HL-60/S4 treated with phorbol 12-myristate 13-acetate at 8.2 ng/mL for 4 days and 3 days (cell line): ENCODE data around the gene AQP6.
"Not testable (repeated sequence)": the region's sequence is repeated elsewhere in the genome, so short reads cannot be mapped to it uniquely, and the experiment has no call there.

Experiments
- in situ Hi-C: fragments of 300-500 bp; cut with MboI; formaldehyde crosslinking; loops from 2 replicates; pipeline ENCODE4 v1.15.0; 2022; ENCODE audit warnings: low sequenced_read_pairs

Gene AQP6

DNA sequence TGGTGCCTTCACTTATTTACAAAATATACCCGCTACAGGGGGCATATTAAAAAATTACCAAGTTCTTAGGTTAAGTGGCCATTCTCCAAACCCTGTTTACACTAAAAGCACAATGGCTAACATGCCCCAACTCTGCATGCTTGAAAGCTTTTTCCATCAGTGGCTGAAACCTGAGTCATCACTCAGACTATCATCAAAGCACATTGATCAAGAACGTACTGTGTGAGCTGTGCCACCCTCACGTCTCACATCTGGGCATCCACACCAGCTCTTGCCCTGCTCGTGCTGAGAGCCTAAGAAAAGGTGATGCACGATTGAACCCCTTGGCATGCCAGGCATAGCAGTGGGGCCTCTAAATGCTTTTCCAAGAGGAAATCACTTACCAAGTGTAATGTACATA lies 13.2 kb downstream of the AQP6 start:
- in situ Hi-C loops = no loop called here

DNA sequence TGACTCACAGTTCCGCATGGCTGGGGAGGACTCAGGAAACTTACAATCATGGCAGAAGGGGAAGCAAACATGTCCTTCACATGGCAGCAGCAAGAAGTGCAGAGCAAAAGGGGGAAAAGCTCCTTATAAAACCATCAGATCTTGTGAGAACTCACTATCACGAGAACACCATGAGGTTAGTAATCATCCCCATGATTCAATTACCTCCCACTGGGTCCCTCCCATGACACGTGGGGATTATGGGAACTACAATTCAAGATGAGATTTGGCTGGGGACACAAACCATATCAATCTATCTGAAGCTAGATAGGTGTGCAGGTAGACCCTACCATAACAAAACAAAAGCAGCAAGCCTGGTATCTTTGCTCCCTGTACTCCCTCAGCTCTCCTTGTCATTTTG lies 13.7 kb downstream of the AQP6 start:
- in situ Hi-C loops = not testable (repeated sequence)

DNA sequence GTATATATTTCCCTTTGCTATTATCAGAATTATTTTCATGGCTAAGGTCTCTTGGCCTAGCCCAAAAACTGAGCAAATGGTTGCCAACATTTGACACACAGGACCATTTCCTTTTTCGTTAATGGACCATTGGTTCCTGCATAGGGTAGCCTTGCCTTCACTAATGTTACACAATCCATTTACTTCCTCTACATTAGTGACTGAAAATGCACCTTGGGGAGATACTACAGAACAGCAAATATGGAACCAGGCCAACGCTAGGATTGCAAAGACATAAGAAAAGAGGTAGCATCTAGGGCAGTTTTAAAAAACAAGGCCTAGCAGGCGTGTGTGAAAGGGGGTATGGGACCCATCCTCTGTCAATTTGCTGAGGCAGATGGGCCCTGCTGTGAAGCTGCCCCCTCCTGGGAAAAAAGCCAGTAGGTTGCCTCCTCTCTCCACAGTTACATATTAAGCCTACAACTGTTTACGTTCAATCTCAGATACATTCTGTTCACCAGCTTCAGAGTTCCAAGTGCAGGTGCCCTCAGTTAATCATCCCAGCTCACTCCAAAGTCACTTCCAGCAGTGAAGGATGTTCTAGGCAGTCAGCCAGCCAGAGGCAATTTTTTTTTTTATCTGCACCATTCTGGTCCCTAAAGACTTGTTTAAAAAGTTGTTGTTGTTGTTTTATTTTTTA lies 15.0 kb downstream of the AQP6 start:
- in situ Hi-C loops = no loop called here

DNA sequence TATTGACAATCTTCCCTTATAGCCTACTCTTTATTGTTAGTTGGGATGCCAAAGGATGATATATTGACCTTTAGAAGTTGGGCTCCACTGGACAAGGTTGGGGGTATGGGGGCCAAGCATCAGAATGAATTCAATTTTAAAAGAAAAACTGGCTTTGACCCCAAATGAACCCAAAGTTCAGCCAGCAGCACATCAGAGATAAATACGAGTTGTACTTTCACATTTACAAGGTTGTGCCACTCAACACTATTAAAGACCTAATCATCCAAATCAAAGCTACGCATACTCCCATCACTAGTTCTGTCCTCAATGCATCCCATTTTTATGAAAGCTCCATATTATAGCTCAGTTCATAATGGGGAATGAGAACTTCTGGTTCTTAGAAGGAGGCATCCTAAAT lies 16.7 kb downstream of the AQP6 start:
- in situ Hi-C loops = not testable (repeated sequence)

DNA sequence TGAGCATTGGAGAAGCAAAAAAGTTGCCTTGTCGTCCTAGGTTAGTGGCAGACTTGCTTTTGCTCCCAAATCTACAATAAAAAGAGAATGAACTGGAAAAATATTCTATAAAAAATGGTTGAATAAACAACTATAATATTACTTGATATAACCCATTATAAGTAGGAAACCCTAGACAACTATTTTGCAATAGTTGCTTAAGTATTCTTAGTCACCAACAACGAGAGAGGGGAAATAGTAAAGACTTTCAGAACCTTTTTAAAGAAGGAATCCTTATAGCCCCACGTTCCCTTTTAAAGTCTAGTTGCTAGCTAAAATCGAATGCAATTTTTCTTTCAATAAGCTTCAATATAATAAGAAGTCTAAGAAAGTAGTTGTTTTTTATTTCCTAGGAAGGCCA lies 17.5 kb downstream of the AQP6 start:
- in situ Hi-C loops = no loop called here

DNA sequence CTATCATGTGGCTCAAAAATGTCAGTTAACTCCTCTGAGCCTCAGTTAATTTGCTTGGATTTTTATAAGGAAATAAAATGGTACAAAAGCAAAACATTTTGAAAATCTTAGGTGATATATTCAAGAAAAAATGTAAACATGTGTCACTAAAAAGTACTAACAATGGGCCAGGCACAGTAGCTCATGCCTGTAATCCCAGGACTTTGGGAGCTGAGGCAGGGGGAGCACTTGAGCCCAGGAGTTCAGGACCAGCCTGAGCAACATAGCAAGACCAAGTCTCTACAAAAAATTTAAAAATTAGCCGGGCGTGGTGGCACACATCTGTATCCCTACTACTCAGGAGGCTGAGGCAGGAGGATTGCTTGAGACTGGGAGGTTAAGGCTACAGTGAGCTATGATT lies 25.7 kb downstream of the AQP6 start:
- in situ Hi-C loops = no loop called here

DNA sequence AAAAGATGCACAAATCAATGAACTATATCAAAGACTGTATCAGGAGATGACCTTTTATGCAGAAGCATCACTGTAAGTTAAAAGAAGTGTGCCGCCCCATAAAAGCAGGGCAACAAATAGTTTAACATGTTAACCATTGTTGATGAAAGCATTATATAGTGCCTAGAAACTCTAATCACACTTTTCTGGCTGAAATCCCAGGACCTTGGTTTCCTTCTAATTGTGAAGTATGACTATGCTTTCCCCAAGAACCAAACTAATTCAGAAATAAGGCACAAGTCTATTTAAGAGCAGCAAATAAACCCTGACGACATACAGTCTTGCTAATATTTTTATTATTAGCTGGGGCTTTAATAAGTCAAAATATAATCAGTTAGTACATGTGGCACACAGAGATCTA lies 30.8 kb downstream of the AQP6 start:
- in situ Hi-C loops = no loop called here

DNA sequence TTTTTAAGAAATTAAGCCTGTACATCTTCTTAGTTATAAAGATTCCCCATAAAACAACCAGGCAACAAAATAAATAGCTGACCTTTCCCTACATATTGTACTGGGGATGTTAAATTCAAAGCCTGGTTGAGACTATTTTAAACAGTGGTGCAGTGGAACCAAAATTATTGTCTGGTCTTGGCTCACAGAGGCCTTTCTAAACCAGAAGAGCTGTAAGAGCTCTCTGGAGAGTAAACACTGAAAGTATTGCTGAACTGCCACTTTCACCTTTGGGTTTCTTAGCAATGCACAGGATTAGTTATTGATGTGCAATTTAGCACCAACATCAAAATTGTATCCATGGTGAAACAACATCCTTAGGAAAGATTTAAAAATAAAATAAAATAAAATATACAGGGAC lies 31.9 kb downstream of the AQP6 start:
- in situ Hi-C loops = no loop called here

DNA sequence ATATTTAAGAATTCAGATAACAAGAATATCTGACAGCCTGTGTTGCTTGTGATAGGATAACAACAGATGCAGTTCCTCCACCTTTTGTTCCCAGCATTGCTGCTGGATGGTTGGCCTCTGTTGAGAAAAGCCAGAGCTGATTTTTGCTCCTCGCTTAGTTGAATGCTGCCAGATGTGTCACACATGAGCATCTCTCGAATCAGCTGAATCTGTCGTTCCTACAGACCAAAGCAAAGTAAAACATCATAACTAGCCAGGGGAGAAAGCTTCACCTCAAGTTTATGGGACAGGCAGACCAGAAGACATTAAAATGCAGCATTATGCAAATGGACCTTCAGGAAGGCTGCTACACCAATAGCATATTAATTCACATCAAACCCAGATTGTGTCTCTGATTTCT lies 32.4 kb downstream of the AQP6 start:
- in situ Hi-C loops = no loop called here

DNA sequence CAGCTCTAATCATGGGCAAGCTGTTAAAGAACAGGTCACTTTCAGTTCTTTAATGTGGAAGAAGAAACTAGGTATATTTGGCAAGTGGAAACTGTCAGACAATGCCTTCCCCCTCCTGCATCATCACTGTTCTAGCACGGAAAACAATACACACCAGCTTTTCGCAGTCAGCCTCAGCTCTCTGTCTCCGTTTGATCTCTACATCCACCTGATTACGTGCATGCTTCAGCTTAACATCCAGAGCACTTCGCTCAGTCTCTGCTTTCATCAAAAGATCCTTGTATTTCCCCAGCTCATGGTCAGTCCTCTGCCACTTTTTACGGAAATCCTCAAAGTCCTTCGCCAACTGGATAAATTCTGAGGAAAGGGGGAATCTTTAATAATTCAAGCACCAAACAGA lies 33.5 kb downstream of the AQP6 start:
- in situ Hi-C loops = no loop called here

DNA sequence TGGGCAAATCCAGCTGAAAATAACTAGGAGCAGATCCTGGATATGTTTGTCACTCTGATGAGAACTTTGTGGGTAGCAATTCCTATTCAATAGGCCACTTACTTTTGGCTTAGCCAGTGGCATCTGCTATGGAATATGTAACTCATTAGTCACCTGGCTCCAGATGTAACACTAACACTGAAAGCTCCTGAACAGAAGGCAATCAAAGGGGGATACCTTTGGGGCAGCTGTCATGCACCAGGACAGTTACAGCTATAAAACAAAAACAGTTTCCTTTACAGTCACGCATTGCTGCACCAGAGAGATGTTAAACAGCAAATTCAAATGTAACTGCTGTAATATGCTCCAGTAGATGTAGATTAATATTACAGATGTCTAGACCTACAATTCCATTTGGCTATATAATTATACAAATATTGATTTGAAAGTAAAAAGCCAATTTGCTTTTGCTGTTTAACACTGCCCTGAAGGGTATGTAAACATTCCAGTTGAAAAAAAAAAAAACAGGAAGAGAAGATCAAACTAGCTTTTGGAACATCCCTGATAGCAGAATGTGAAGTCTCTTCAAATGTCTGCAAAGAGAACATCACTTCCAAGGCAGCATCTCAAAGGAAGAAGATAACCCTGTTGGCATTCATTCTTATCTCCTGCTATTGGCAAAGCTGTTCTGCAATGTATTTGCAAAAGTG lies 34.2 kb downstream of the AQP6 start:
- in situ Hi-C loops = no loop called here

DNA sequence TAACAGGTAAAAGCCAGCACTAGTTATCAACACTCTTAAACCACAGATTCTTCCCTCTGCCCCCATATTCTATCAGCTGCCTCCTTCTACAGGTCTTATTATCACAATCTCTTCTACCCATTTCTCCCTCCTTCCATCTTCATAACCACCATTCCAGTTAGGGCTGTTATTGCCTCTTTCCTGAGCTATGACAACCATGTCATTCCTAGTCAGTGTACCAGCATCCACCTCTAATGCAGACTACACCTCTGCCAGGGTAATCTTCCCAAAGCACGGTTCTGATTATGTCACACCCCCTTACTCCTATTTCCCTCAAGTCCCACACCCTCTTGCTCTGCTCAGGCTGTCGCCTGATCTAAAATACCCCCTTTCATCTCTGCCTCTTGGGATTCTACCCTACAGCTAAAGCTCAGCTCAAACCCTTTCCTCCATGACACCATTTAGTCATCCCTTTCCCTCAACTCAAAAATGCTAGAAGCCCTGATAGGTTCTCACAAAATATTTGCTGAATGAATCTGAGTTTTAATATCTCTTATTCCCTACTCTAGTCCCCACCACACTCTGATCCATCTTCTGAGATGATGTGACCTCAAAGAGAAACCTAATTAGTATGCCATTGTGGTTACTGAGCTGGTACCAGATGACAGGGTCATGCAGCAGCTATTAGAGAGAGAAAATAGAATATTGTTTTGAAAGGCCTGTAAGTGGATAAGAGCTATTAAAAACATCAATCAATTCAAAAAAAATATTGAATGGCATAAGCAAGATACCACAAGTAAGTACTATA lies 40.8 kb downstream of the AQP6 start:
- in situ Hi-C loops = no loop called here

DNA sequence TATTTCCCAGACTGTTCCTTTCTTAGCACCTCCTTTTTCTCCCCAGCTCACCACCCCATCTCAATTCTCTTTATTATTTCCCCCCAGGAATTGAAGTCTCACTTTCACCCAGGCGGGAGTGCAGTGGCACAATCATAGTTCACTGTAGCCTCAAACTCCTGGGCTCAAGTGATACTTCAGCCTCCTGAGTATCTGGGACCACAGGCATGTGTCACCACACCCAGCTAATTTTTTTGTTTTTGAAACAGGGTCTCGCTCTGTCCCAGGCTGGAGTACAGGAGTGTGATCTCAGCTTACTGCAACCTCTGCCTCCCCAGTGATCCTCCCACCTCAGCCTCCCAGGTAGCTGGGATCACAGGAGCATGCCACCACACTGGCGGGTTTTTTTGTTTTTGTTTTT lies 41.6 kb downstream of the AQP6 start:
- in situ Hi-C loops = no loop called here

DNA sequence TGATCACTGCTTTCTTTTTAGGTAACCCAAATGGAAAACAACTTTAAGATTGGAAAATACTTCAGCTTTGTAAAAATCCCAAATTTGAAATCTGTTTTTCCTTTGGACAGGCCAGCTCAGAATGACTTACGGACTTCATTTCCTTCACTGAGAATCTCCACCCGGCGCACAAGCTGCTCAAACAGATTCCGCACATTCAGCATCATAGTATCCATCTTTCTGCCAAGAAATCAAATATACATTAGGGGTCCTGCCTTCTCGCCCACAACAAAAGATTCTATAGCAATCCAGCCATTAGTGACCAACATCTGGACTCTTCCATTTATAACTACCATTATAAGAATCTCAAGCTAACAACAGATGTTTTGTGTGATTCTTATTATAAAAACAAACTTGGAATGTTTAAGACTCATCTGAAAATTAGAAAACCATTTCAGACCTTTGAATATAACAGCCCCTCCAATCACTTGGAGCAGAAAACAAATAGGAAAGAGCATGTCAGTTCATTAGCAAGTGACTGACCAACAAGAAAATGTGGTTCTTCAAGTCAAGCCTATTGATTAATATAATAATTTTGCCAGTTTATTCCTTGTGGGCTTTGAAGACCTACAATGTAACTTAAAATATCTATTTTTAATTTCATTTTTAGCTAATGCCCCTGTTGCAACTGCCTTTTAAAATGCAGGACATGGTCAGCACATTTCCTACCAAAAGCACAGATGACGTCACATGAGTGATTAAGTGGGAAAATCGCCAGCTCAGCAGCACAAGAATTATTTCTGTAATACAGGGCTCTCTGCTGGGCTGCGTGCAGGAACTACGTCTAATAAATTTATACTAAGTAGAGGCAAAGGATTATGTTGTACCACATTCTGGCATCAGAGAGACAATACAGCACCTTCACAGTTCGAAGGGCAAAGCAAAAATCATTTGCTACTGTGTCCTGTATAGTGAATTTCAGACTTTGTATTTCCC lies 44.0 kb downstream of the AQP6 start:
- in situ Hi-C loops = no loop called here

DNA sequence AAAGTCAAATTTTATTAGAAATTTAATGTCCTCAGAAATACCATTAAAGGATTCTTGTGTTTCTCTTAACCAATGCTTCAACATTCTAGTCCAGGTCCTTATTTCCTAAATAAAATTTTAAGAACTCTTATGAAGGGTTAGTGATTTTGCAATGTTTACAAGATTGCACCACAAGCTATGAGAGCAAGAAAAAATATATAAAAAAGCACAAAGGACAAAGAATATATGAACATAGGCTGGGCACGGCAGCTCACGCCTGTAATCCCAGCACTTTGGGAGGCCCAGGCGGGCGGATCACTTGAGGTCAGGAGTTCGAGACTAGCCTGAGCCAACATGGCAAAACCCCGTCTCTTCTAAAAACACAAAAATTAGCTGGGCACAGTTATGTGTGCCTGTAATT lies 44.9 kb downstream of the AQP6 start:
- in situ Hi-C loops = no loop called here

DNA sequence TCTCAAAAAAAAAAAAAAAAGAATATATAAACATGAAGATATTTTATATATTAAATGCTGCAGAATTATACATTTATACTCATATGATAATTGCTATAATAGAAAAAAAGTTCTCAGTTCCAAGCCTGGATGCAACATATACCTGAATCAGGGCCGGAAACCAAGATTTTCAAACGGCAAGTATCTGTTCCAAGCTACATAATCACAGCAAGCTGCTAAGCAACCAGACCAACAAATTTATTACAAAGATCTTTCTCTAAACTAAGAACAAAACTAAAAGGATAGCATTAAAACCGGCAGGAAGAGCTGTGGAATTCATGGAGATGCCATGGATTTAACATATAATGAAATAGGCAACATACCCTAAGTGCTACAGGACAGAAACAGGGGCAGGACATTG lies 45.4 kb downstream of the AQP6 start:
- in situ Hi-C loops = no loop called here

DNA sequence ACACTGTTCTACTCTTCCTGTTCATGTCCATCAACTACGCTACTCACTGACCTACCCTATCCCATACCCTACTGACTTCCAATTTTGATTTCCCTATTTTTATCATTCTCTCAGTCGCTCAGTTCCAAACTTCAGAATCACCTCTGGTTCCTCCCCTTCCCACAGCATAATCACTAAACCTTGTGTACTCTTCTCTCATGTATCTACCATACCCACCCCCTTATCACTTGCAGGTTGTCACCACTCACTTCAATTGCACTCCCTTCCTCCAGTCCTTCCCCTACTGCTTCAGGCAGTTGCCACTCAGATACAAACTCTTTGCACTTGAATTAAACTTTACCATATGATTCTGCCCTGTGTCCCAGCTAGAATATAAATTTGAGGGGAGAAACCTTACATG lies 46.2 kb downstream of the AQP6 start:
- in situ Hi-C loops = no loop called here

DNA sequence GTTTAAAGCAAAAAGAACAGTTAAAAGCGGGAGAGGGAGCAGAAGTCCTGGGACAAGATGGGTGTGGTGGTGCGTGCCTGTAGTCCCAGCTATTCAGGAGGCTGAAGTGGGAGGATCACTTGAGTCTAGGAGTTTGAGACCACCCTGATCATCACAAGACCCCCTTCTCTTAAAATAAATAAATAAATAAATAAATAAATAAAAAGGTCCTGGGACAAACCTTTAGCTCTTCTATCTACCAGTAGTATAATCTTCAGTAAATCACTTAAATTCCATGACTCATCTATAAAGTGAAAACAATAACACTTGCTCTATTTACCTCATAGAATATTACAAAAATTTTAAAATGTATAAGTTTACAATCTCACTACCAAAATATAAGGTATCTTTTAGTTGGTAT lies 46.8 kb downstream of the AQP6 start:
- in situ Hi-C loops = no loop called here

DNA sequence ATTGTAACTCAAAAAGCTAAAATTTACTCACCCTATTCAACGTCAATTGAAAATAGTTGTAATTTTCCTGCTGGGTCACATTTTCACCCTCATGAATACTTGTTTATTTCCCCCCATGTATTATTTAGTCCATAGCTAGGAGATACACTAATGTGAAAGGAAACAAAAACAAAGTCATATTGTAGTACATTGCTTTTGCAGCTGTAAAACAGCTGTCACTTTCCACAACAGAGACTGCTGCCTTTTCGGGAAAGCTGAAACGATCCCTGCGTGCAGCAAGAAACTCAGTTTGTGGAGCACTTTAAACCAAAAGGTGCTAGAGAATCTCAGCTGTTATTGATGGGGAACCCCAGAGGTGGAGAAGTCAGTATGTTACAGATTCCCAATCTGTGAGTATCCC lies 48.3 kb downstream of the AQP6 start:
- in situ Hi-C loops = no loop called here

DNA sequence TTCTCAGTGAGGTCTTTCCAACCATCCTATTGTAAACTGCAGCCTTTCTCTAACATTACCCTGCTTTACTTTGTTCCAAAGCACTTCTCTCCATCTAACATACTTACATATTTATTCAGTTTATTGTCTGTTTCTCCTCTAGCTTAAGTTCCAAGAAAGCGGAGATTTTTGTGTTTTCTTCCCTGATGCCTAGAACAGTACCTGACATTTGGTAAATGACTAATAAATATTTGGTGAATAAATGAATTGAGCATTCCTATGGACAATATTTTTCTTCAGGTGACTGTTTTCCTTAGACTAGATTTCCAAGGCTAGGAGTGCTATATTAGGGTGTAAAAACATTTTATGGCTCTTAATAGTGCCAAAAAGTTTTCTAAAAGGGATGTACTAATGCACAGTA lies 50.2 kb downstream of the AQP6 start:
- in situ Hi-C loops = no loop called here

DNA sequence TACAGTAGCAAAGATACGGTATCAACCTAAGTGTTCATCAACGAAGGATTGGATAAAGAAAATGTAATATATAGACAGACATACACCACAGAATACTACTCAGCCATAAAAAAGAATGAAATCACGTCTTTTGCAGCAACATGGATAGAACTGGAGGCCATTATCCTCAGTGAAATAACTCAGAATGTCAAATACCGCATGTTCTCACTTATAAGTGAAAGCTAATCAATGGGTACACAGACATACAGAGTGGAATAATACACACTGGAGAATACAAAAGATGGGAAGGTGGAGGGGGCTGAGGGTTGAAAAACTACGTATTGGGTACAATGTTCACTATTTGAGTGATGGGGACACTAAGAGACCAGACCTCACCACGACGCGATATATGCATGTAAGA lies 51.5 kb downstream of the AQP6 start:
- in situ Hi-C loops = no loop called here
